Fibroblast of lung (primary cell): Measurements from ENCODE around the gene SCYGR1.

ENCODE experiments used
- EZH2 ChIP-seq: IDR thresholded peaks from 2 replicates; pipeline ENCODE4 v1.5.1; 2012; ENCODE audit warnings: low read length, control low read depth, mild to moderate bottlenecking; ENCODE audit errors: missing control alignments
- TF ChIP-seq, protein P1 (sequence below), 2 donors: IDR thresholded peaks in 1 of 2; conservative IDR thresholded peaks in 1 of 2; 1 replicate in 1 of 2; 2 replicates in 1 of 2; pipeline ENCODE4 v1.5.1; 2011 to 2012; ENCODE audit warnings: low read length in 2 of 2, control low read depth in 1 of 2, inconsistent platforms in 1 of 2, low read depth in 1 of 2, mild to moderate bottlenecking in 1 of 2

GRCh38 chr2:227394401-227394800, 6.7 kb upstream of the SCYGR1 start:
- no peak for TF ChIP-seq EZH2
- TF ChIP-seq, protein P1, sequence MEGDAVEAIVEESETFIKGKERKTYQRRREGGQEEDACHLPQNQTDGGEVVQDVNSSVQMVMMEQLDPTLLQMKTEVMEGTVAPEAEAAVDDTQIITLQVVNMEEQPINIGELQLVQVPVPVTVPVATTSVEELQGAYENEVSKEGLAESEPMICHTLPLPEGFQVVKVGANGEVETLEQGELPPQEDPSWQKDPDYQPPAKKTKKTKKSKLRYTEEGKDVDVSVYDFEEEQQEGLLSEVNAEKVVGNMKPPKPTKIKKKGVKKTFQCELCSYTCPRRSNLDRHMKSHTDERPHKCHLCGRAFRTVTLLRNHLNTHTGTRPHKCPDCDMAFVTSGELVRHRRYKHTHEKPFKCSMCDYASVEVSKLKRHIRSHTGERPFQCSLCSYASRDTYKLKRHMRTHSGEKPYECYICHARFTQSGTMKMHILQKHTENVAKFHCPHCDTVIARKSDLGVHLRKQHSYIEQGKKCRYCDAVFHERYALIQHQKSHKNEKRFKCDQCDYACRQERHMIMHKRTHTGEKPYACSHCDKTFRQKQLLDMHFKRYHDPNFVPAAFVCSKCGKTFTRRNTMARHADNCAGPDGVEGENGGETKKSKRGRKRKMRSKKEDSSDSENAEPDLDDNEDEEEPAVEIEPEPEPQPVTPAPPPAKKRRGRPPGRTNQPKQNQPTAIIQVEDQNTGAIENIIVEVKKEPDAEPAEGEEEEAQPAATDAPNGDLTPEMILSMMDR (conservative IDR thresholded peaks at IDR 0.05 in 1 of 2, IDR thresholded peaks at IDR 0.05 in 1 of 2; ENCODE audit: low read depth in 1 of 2, low read length in 2 of 2) = no peak
